NCI-H1417 (cell line): ENCODE data around the gene ANKRD17.

Experiments used
- DNase-seq, 3 experiments: peaks; one replicate each; lab custom pipeline; 2025; lab: John Stamatoyannopoulos, UW

ANKRD17 gene

GRCh38 chr4:73051625-73052024 lies 207.0 kb downstream of the ANKRD17 start:
- DNase-seq: no peak

- no peak for DNase-seq
Observed at GRCh38 chr4:73045879-73046278, 212.7 kb downstream of the ANKRD17 start.

GRCh38 chr4:73037057-73037456 lies 221.5 kb downstream of the ANKRD17 start:
- DNase-seq: peak in 1 of 3 experiments; percentile 5

GRCh38 chr4:73036123-73036522 lies 222.5 kb downstream of the ANKRD17 start:
- DNase-seq: no peak

- no peak for DNase-seq
Observed at GRCh38 chr4:73034896-73035295, 223.7 kb downstream of the ANKRD17 start.

DNA sequence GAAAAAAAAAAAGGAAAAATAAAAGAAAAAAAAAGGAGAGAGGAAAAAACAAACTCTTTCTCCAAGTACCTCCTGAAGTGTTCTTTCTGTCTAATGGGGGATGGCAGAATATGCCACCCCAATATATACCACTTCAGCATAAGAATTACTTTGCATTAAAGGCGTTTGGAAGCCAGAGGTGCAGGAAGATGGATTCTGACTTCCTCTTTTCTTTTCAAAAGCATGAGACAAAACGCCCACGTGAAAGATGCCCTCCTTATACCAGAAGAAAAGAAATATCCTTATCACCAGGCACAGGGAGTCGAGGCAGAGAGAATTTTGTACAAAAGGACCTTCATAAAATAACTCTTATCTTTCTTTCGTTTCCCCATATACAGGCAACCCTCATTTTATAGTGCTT lies 230.0 kb downstream of the ANKRD17 start:
- DNase-seq: no peak
